ENCODE results near the gene ZP4. TPM values are rescaled to one million over a fixed set of nuclear protein-coding genes. Genes with fewer than 3 reads are reported as not detected.

The ZP4 gene
- total RNA-seq, 1 experiment from 2014 or later, result not detected

DNA sequence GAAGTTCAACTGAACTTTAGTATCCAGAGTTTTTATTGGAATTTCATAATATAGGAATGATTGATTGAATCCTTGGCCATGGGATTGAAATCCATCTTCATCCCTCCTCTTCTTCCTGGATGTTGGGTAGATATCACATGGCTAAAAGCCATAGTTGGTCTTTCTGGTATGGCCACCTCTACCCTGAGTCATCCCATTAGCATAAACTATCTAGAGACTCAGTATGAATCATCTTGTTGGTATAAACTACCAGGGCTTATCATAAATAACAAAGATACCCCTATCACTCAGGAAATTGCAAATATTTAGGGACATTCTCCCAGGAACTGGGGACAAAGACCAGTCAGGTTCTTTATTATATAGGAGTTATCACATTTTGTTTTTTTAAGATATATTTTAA lies 21.2 kb upstream of the ZP4 start:
- Mint-ChIP-seq H3K36me3 (ENCODE audit: insufficient read depth, unreplicated experiment) (no peaks in the 10 kb centered on the region), H3K9me3 (ENCODE audit: low read depth, unreplicated experiment) (peaks cover 13% of the 10 kb centered on the region), H3K4me1 (ENCODE audit: low read depth, unreplicated experiment) (no peaks in the 10 kb centered on the region), H3K4me3 (ENCODE audit: low read depth, unreplicated experiment) (no peak overlapping the region), H3K27me3 (ENCODE audit: unreplicated experiment) (no peaks in the 10 kb centered on the region), H3K27ac (ENCODE audit: unreplicated experiment) (no peak overlapping the region)
- BruUV-seq (replicated peaks), result no TSS peak
- DNase-seq, result no peak
- CTCF ChIA-PET, result no interaction called here
- intact Hi-C loops (cut with micrococcal nuclease; ENCODE audit: unreplicated experiment), result no loop called here
- TF ChIP-seq, protein P1, sequence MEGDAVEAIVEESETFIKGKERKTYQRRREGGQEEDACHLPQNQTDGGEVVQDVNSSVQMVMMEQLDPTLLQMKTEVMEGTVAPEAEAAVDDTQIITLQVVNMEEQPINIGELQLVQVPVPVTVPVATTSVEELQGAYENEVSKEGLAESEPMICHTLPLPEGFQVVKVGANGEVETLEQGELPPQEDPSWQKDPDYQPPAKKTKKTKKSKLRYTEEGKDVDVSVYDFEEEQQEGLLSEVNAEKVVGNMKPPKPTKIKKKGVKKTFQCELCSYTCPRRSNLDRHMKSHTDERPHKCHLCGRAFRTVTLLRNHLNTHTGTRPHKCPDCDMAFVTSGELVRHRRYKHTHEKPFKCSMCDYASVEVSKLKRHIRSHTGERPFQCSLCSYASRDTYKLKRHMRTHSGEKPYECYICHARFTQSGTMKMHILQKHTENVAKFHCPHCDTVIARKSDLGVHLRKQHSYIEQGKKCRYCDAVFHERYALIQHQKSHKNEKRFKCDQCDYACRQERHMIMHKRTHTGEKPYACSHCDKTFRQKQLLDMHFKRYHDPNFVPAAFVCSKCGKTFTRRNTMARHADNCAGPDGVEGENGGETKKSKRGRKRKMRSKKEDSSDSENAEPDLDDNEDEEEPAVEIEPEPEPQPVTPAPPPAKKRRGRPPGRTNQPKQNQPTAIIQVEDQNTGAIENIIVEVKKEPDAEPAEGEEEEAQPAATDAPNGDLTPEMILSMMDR (IDR thresholded peaks at IDR 0.05; ENCODE audit: unreplicated experiment), result no peak

- no TSS peak for BruUV-seq (replicated peaks)
- DNase-seq, result no peak
- Mint-ChIP-seq H3K4me1 (ENCODE audit: low read depth, unreplicated experiment) (no peaks in the 10 kb centered on the region), H3K9me3 (ENCODE audit: low read depth, unreplicated experiment) (peaks cover 10% of the 10 kb centered on the region), H3K27ac (ENCODE audit: unreplicated experiment) (no peak overlapping the region), H3K4me3 (ENCODE audit: low read depth, unreplicated experiment) (no peak overlapping the region), H3K27me3 (ENCODE audit: unreplicated experiment) (no peaks in the 10 kb centered on the region), H3K36me3 (ENCODE audit: insufficient read depth, unreplicated experiment) (no peaks in the 10 kb centered on the region)
- intact Hi-C loops (cut with micrococcal nuclease; ENCODE audit: unreplicated experiment), result no loop called here
- TF ChIP-seq, protein P1 (IDR thresholded peaks at IDR 0.05; ENCODE audit: unreplicated experiment), result no peak
- CTCF ChIA-PET, result no interaction called here
These were observed 20.1 kb upstream of the ZP4 start for GRCh38 chr1:237910834-237911233.

DNA sequence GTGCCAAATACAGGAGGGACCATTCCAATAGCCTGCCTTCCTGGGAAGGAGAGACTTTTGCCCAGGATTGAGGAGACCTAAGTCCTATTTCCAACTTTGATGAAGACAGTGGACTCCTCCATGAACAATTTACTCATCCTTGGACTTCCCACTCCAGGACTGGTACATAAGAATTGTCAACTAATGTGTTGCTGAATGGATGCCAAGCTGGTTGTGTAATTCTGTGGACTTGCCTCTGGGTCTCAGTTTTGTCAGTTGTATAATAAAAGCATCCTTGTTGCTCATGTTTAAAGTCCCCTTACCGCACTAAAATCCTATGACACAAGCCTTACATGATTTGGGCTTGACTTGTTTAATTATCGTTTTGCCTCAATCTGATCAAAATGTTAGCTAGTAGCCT lies 13.2 kb upstream of the ZP4 start:
- Mint-ChIP-seq H3K36me3 (ENCODE audit: insufficient read depth, unreplicated experiment) (no peaks in the 10 kb centered on the region), H3K4me3 (ENCODE audit: low read depth, unreplicated experiment) (no peak overlapping the region), H3K9me3 (ENCODE audit: low read depth, unreplicated experiment) (peaks cover 6% of the 10 kb centered on the region), H3K4me1 (ENCODE audit: low read depth, unreplicated experiment) (peaks cover 8% of the 10 kb centered on the region), H3K27me3 (ENCODE audit: unreplicated experiment) (no peaks in the 10 kb centered on the region), H3K27ac (ENCODE audit: unreplicated experiment) (no peak overlapping the region)
- DNase-seq, result no peak
- TF ChIP-seq, protein P1 (IDR thresholded peaks at IDR 0.05; ENCODE audit: unreplicated experiment), result no peak
- CTCF ChIA-PET, result no interaction called here
- BruUV-seq (replicated peaks), result no TSS peak
- intact Hi-C loops (cut with micrococcal nuclease; ENCODE audit: unreplicated experiment), result no loop called here

GRCh38 chr1:237902960-237903743 lies 12.4 kb upstream of the ZP4 start:
- CTCF ChIA-PET, result no interaction called here
- Mint-ChIP-seq H3K4me1 (ENCODE audit: low read depth, unreplicated experiment) (peaks cover 8% of the 10 kb centered on the region), H3K27me3 (ENCODE audit: unreplicated experiment) (no peaks in the 10 kb centered on the region), H3K4me3 (ENCODE audit: low read depth, unreplicated experiment) (no peak overlapping the region), H3K36me3 (ENCODE audit: insufficient read depth, unreplicated experiment) (no peaks in the 10 kb centered on the region), H3K9me3 (ENCODE audit: low read depth, unreplicated experiment) (peaks cover 4% of the 10 kb centered on the region), H3K27ac (ENCODE audit: unreplicated experiment) (no peak overlapping the region)
- intact Hi-C loops (cut with micrococcal nuclease; ENCODE audit: unreplicated experiment), result no loop called here
- BruUV-seq (replicated peaks), result no TSS peak
- TF ChIP-seq, protein P1 (IDR thresholded peaks at IDR 0.05; ENCODE audit: unreplicated experiment), result no peak
- DNase-seq, result no peak
